HEK293 (cell line): Measurements from ENCODE around the gene IZUMO2.

Experiments
- CTCF ChIA-PET: fragments of 350-600 bp; formaldehyde crosslinking; extraction: SDS; loops from one replicate; lab custom pipeline; 2021; ENCODE audit warnings: antibody characterized with exemption; lab: Yijun Ruan, JAX
- POLR2A ChIA-PET: fragments of 300-600 bp; formaldehyde crosslinking; extraction: SDS; loops from one replicate; lab custom pipeline; 2020; ENCODE audit warnings: antibody characterized with exemption, inconsistent platforms; lab: Yijun Ruan, JAX
- H3K27ac ChIP-seq: fragments of 200-500 bp; sonication (Bioruptor generic); 2 replicates; pipeline ENCODE4 v1.5.1; 2014; ENCODE audit warnings: low read depth, low read length, control low read depth, inconsistent platforms; ENCODE audit errors: extremely low read depth
- H3K36me3 ChIP-seq, 2 experiments: fragments of 200-500 bp in 1 of 2; sonication (Bioruptor generic) in 1 of 2; 1 replicate in 1 of 2; 2 replicates in 1 of 2; pipeline ENCODE4 v1.5.1; 2014 to 2017; ENCODE audit warnings: inconsistent platforms in 2 of 2, low read length in 2 of 2; ENCODE audit not compliant: control insufficient read depth in 2 of 2, insufficient read depth in 1 of 2
- H3K4me1 ChIP-seq: fragments of 200-500 bp; sonication (Bioruptor generic); 2 replicates; pipeline ENCODE4 v1.5.1; 2014; ENCODE audit warnings: mild to moderate bottlenecking, low read length, inconsistent platforms; ENCODE audit not compliant: control insufficient read depth, insufficient read depth
- H3K4me3 ChIP-seq: 2 replicates; pipeline ENCODE4 v1.5.1; 2011; ENCODE audit warnings: low read depth, mild to moderate bottlenecking, control low read depth, low read length, moderate library complexity
- H3K9me3 ChIP-seq: fragments of 200-500 bp; sonication (Bioruptor generic); 2 replicates; pipeline ENCODE4 v1.5.1; 2014; ENCODE audit warnings: low read depth, low read length, inconsistent platforms; ENCODE audit not compliant: control insufficient read depth, insufficient read depth
- IKZF3 ChIP-seq: fragments of 450-650 bp; IDR thresholded peaks from 2 replicates; pipeline ENCODE4 v1.5.0; 2018; ENCODE audit warnings: missing biosample characterization, mild to moderate bottlenecking, missing genetic modification characterization, moderate library complexity
- KLF8 ChIP-seq: fragments of 450-650 bp; formaldehyde crosslinking; IDR thresholded peaks from 2 replicates; pipeline ENCODE4 v1.5.1; 2016; ENCODE audit warnings: missing biosample characterization, missing genetic modification characterization
- OSR2 ChIP-seq: fragments of 450-650 bp; formaldehyde crosslinking; IDR thresholded peaks from 2 replicates; pipeline ENCODE4 v1.5.1; 2016; ENCODE audit warnings: missing biosample characterization, missing genetic modification characterization
- PBX3 ChIP-seq: sonication (generic); formaldehyde crosslinking; IDR thresholded peaks from 2 replicates; pipeline ENCODE4 v1.8.1; 2022; ENCODE audit warnings: mild to moderate bottlenecking, moderate library complexity, missing genetic modification reagents
- PRDM10 ChIP-seq: fragments of 450-650 bp; formaldehyde crosslinking; IDR thresholded peaks from 2 replicates; pipeline ENCODE4 v1.5.1; 2016; ENCODE audit warnings: missing biosample characterization, missing genetic modification characterization
- ZBTB17 ChIP-seq: fragments of 450-650 bp; formaldehyde crosslinking; IDR thresholded peaks from 2 replicates; pipeline ENCODE4 v1.5.1; 2016; ENCODE audit warnings: missing biosample characterization, missing genetic modification characterization
- ZFP3 ChIP-seq: fragments of 450-650 bp; formaldehyde crosslinking; IDR thresholded peaks from 2 replicates; pipeline ENCODE4 v1.5.1; 2016; ENCODE audit warnings: low read depth, missing biosample characterization, missing genetic modification characterization
- ZNF302 ChIP-seq: fragments of 450-650 bp; formaldehyde crosslinking; IDR thresholded peaks from 2 replicates; pipeline ENCODE4 v1.5.1; 2016; ENCODE audit warnings: missing biosample characterization, missing genetic modification characterization, low read depth
- ZNF362 ChIP-seq: fragments of 450-650 bp; formaldehyde crosslinking; IDR thresholded peaks from 2 replicates; pipeline ENCODE4 v1.5.1; 2016; ENCODE audit warnings: missing biosample characterization, missing genetic modification characterization
- ZNF366 ChIP-seq: fragments of 450-650 bp; formaldehyde crosslinking; conservative IDR thresholded peaks from 2 replicates; pipeline ENCODE4 v1.5.1; 2016; ENCODE audit warnings: missing biosample characterization, missing genetic modification characterization
- ZSCAN18 ChIP-seq: fragments of 450-650 bp; formaldehyde crosslinking; IDR thresholded peaks from 2 replicates; pipeline ENCODE4 v1.5.1; 2016; ENCODE audit warnings: missing biosample characterization, missing genetic modification characterization
- ZSCAN4 ChIP-seq: fragments of 450-650 bp; formaldehyde crosslinking; IDR thresholded peaks from 2 replicates; pipeline ENCODE4 v1.5.1; 2017; ENCODE audit warnings: missing biosample characterization, missing genetic modification characterization

Gene IZUMO2

GRCh38 chr19:50196322-50196932, 33.3 kb upstream of the IZUMO2 start:
- Histone ChIP-seq H3K9me3 (no peaks in the 10 kb centered on the region), H3K4me3 (no peak overlapping the region), H3K27ac (no peak overlapping the region)
- ChIA-PET POLR2A (no interaction called here), CTCF (no interaction called here)
- TF ChIP-seq ZSCAN18, result no peak
- TF ChIP-seq IKZF3 (tag by site-specific recombination), result no peak
- TF ChIP-seq ZNF362 (tag by site-specific recombination), result no peak
- no peak for TF ChIP-seq PRDM10
- TF ChIP-seq KLF8 (tag by site-specific recombination), result no peak
- peak; percentile 99 for TF ChIP-seq ZNF366 (tag by site-specific recombination)
- no peak for TF ChIP-seq OSR2 (tag by site-specific recombination)
- TF ChIP-seq ZNF302, result no peak
- no peak for TF ChIP-seq ZSCAN4 (tag by site-specific recombination)
- peak; percentile 100 for TF ChIP-seq ZBTB17
- TF ChIP-seq, all 188 proteins: peak for 2
- no peaks in the 10 kb centered on the region for H3K36me3 ChIP-seq
- H3K4me1 ChIP-seq, result peaks cover 5% of the 10 kb centered on the region; the same call in 1 of the 2 replicates

- H3K27ac ChIP-seq, result no peak overlapping the region
- ChIA-PET CTCF (interaction anchor here (0.6 to 2.4 kb wide), 4 partner anchors 10 to 394 kb away, joined by 3 to 5 read pairs (median 3); no protein-coding TSS in a partner anchor), POLR2A (interaction anchor here (1.9 kb wide), 1 partner anchor 8 kb away, joined by 7 read pairs; the partner anchor contains the start of gene MYH14)
- H3K9me3 ChIP-seq, result no peaks in the 10 kb centered on the region
- no peak overlapping the region for H3K4me3 ChIP-seq
- no peaks in the 10 kb centered on the region for H3K36me3 ChIP-seq
- peaks cover 8% of the 10 kb centered on the region; the same call in 1 of the 2 replicates for H3K4me1 ChIP-seq
- TF ChIP-seq PBX3 (no peak), ZFP3 (peak; percentile 83)
Observed at GRCh38 chr19:50195224-50195623, 32.1 kb upstream of the IZUMO2 start.
